Measurements from ENCODE around the gene CTDP1. TPM values are rescaled to one million over a fixed set of nuclear protein-coding genes. Genes with fewer than 3 reads are reported as not detected.
"Not testable (repeated sequence)": the region's sequence is repeated elsewhere in the genome, so short reads cannot be mapped to it uniquely, and the experiment has no call there.

The CTDP1 gene
- total RNA-seq, 1 donor from 2014 or later, result 10.2 TPM

- intact Hi-C loops (cut with micrococcal nuclease), result no loop called here
- no peak for DNase-seq
- no peak for ATAC-seq
Observed at GRCh38 chr18:79715280-79715679, 35.7 kb downstream of the CTDP1 start.

- no peak for DNase-seq
- intact Hi-C loops (cut with micrococcal nuclease), result no loop called here
- ATAC-seq, result no peak
Observed at GRCh38 chr18:79717059-79717458, 37.5 kb downstream of the CTDP1 start.

GRCh38 chr18:79717555-79718074 lies 38.0 kb downstream of the CTDP1 start:
- intact Hi-C loops (cut with micrococcal nuclease), result no loop called here
- DNase-seq (no peak), ATAC-seq (no peak)

GRCh38 chr18:79718126-79718525 lies 38.5 kb downstream of the CTDP1 start:
- intact Hi-C loops (cut with micrococcal nuclease), result no loop called here
- no peak for ATAC-seq
- DNase-seq, result no peak

GRCh38 chr18:79718878-79719477 lies 39.4 kb downstream of the CTDP1 start:
- intact Hi-C loops (cut with micrococcal nuclease), result no loop called here
- DNase-seq (no peak), ATAC-seq (no peak)

- intact Hi-C loops (cut with micrococcal nuclease); DNase-seq; ATAC-seq: not testable (repeated sequence)
Observed at GRCh38 chr18:79719478-79720358, 40.1 kb downstream of the CTDP1 start.

GRCh38 chr18:79720359-79720733 lies 40.7 kb downstream of the CTDP1 start:
- ATAC-seq (no peak), DNase-seq (no peak)
- intact Hi-C loops (cut with micrococcal nuclease), result no loop called here

GRCh38 chr18:79723036-79723435 lies 43.4 kb downstream of the CTDP1 start:
- intact Hi-C loops (cut with micrococcal nuclease), result no loop called here
- ATAC-seq, result no peak
- DNase-seq, result no peak

GRCh38 chr18:79723628-79724027 lies 44.0 kb downstream of the CTDP1 start:
- no peak for DNase-seq
- ATAC-seq, result no peak
- intact Hi-C loops (cut with micrococcal nuclease), result no loop called here

- DNase-seq (no peak), ATAC-seq (no peak)
- intact Hi-C loops (cut with micrococcal nuclease), result no loop called here
Observed at GRCh38 chr18:79724299-79725080, 44.9 kb downstream of the CTDP1 start.

GRCh38 chr18:79725486-79725885 lies 45.9 kb downstream of the CTDP1 start:
- no peak for DNase-seq
- ATAC-seq, result no peak
- intact Hi-C loops (cut with micrococcal nuclease), result no loop called here

- no peak for ATAC-seq
- intact Hi-C loops (cut with micrococcal nuclease), result no loop called here
Observed at GRCh38 chr18:79726721-79727120, 47.1 kb downstream of the CTDP1 start.

GRCh38 chr18:79727211-79727610 lies 47.6 kb downstream of the CTDP1 start:
- no peak for DNase-seq
- ATAC-seq, result no peak
- intact Hi-C loops (cut with micrococcal nuclease), result no loop called here

More at GRCh38 chr18:79726721-79727120, 47.1 kb downstream of the CTDP1 start:
- DNase-seq, result no peak

GRCh38 chr18:79728931-79729586 lies 49.5 kb downstream of the CTDP1 start:
- intact Hi-C loops (cut with micrococcal nuclease), result no loop called here
- ATAC-seq, result no peak
- no peak for DNase-seq

- DNase-seq (no peak), ATAC-seq (no peak)
- intact Hi-C loops (cut with micrococcal nuclease), result no loop called here
Observed at GRCh38 chr18:79729611-79730010, 50.0 kb downstream of the CTDP1 start.

GRCh38 chr18:79730804-79731203 lies 51.2 kb downstream of the CTDP1 start:
- intact Hi-C loops (cut with micrococcal nuclease), result no loop called here

GRCh38 chr18:79731881-79732720 lies 52.5 kb downstream of the CTDP1 start:
- ATAC-seq; DNase-seq; intact Hi-C loops (cut with micrococcal nuclease): not testable (repeated sequence)

More at GRCh38 chr18:79730804-79731203, 51.2 kb downstream of the CTDP1 start:
- ATAC-seq (no peak), DNase-seq (no peak)

GRCh38 chr18:79732721-79733025 lies 53.1 kb downstream of the CTDP1 start:
- DNase-seq (no peak), ATAC-seq (no peak)
- intact Hi-C loops (cut with micrococcal nuclease), result no loop called here
